ENCODE results near the gene PARL.

DNA sequence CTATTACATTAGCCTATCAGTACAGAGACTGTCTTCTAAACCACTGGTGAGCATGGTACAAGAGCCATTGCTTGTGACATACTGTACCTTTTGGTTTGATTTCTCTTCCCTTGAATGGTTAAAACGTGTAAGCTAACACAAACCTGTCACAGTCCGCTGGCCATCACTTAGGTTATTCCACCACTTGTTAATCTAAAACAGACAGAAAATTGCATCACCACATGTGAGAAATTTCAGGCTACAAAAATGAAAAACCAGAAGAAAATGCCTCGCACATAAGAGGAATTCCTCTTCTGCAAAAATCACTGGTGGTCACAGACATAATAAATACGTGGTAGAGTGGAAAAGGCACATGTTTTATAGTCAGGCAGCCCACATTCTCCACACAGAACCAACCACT is 22.1 kb downstream of the PARL start:
- TF ChIP-seq EZH2 (IDR thresholded peaks at IDR 0.05) (no peak), EZH2phosphoT487 (IDR thresholded peaks at IDR 0.05) (no peak)
- TF ChIP-seq, protein P1, sequence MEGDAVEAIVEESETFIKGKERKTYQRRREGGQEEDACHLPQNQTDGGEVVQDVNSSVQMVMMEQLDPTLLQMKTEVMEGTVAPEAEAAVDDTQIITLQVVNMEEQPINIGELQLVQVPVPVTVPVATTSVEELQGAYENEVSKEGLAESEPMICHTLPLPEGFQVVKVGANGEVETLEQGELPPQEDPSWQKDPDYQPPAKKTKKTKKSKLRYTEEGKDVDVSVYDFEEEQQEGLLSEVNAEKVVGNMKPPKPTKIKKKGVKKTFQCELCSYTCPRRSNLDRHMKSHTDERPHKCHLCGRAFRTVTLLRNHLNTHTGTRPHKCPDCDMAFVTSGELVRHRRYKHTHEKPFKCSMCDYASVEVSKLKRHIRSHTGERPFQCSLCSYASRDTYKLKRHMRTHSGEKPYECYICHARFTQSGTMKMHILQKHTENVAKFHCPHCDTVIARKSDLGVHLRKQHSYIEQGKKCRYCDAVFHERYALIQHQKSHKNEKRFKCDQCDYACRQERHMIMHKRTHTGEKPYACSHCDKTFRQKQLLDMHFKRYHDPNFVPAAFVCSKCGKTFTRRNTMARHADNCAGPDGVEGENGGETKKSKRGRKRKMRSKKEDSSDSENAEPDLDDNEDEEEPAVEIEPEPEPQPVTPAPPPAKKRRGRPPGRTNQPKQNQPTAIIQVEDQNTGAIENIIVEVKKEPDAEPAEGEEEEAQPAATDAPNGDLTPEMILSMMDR (IDR thresholded peaks at IDR 0.05) = no peak

Data from neural progenitor cell (in vitro differentiated cells).